HepG2 (cell line): Measurements from ENCODE around the gene UBAC1. TPM values are rescaled to one million over a fixed set of nuclear protein-coding genes. Genes with fewer than 3 reads are reported as not detected.

Experiments used
- ATAC-seq: fragments of 200-7000 bp; cut with Tn5 transposase; 3 replicates; pipeline ENCODE4 v1.9.1; 2020; ENCODE audit warnings: mild to moderate bottlenecking, moderate library complexity
- BruUV-seq: library from RNA; stranded (reverse); fragments of 400-500 nt; replicated peaks from 2 replicates; lab custom pipeline; 2021; lab: Mats Ljungman, UMichigan
- CTCF ChIA-PET: fragments of 300-600 bp; formaldehyde crosslinking; extraction: SDS; loops from one replicate; lab custom pipeline; 2021; ENCODE audit warnings: low total read pairs, inconsistent platforms, low intra/inter-chr PET ratio; lab: Yijun Ruan, JAX
- POLR2A ChIA-PET: fragments of 350-600 bp; sonication (Branson Sonifier 250); formaldehyde crosslinking; loops from one replicate; lab custom pipeline; 2020; ENCODE audit warnings: antibody characterized with exemption, inconsistent platforms; lab: Yijun Ruan, JAX
- DNase-seq: peaks from one replicate; pipeline ENCODE4 v3.0.0-alpha.2; 2015; ENCODE audit warnings: low spot score
- FAIRE-seq: peaks from 3 replicates; lab custom pipeline; 2011; peaks lifted over from hg19 to GRCh38; lab: Jason Lieb, UNC
- H2AFZ ChIP-seq: one replicate; pipeline ENCODE4 v1.6.1; 2011; ENCODE audit warnings: low read length, inconsistent platforms
- H3K27ac ChIP-seq: fragments of 300-600 bp; 3 replicates; pipeline ENCODE4 v1.8.0; 2011; ENCODE audit warnings: mixed run types, mild to moderate bottlenecking, mixed read lengths, low read length, inconsistent platforms; ENCODE audit not compliant: insufficient read depth; ENCODE audit errors: extremely low read length
- H3K27me3 ChIP-seq, 2 experiments: fragments of 200-600 bp in 1 of 2; 2 replicates in 1 of 2; 3 replicates in 1 of 2; pipeline versions ENCODE4 v1.6.0 to v1.8.0; 2011; ENCODE audit warnings: low read length in 2 of 2, mild to moderate bottlenecking in 2 of 2, moderate library complexity in 2 of 2, inconsistent platforms in 1 of 2; ENCODE audit not compliant: insufficient read depth in 2 of 2, control insufficient read depth in 1 of 2
- H3K36me3 ChIP-seq, 2 experiments: fragments of 200-600 bp in 1 of 2; replicated peaks in 1 of 2; 2 replicates in 1 of 2; 3 replicates in 1 of 2; pipeline versions ENCODE4 v1.5.1 to v1.8.0; 2011; ENCODE audit warnings: low read length in 2 of 2, inconsistent platforms in 1 of 2; ENCODE audit not compliant: insufficient read depth in 2 of 2, control insufficient read depth in 1 of 2
- H3K4me1 ChIP-seq: 2 replicates; pipeline ENCODE4 v1.5.1; 2012; ENCODE audit warnings: low read length, inconsistent platforms; ENCODE audit not compliant: insufficient read depth
- H3K4me2 ChIP-seq: 2 replicates; pipeline ENCODE4 v1.6.0; 2011; ENCODE audit warnings: low read depth, low read length, inconsistent platforms
- H3K4me3 ChIP-seq, 3 experiments: fragments of 200-600 bp in 1 of 3; sonication (generic), shearing (Covaris generic) in 1 of 3; replicated peaks in 1 of 3; 2 replicates each; pipeline ENCODE4 v1.5.1; 2011 to 2016; ENCODE audit warnings: low read length in 3 of 3, inconsistent platforms in 2 of 3, low read depth in 2 of 3, mild to moderate bottlenecking in 2 of 3, control low read depth in 1 of 3, mixed read lengths in 1 of 3; ENCODE audit not compliant: insufficient read depth in 1 of 3
- H3K79me2 ChIP-seq: one replicate; pipeline ENCODE4 v1.6.1; 2011; ENCODE audit warnings: low read length, inconsistent platforms; ENCODE audit not compliant: insufficient read depth
- H3K9ac ChIP-seq: 2 replicates; pipeline ENCODE4 v1.6.0; 2011; ENCODE audit warnings: mild to moderate bottlenecking, low read depth, low read length, inconsistent platforms; ENCODE audit not compliant: insufficient read depth
- H3K9me3 ChIP-seq: 2 replicates; pipeline ENCODE4 v1.5.1; 2012; ENCODE audit warnings: mild to moderate bottlenecking, low read length
- H4K20me1 ChIP-seq: 2 replicates; pipeline ENCODE4 v1.6.0; 2011; ENCODE audit warnings: inconsistent platforms, mild to moderate bottlenecking, low read length, moderate library complexity; ENCODE audit not compliant: insufficient read depth
- CENPX ChIP-seq: sonication (generic); formaldehyde crosslinking; IDR thresholded peaks from 2 replicates; pipeline ENCODE4 v1.9.0; 2021; ENCODE audit warnings: mild to moderate bottlenecking, missing genetic modification reagents, moderate library complexity
- MED1 ChIP-seq: sonication (generic); formaldehyde crosslinking; IDR thresholded peaks from 2 replicates; pipeline ENCODE4 v1.4.0; 2020; ENCODE audit warnings: missing genetic modification reagents
- POGZ ChIP-seq: sonication (generic); formaldehyde crosslinking; IDR thresholded peaks from 2 replicates; pipeline ENCODE4 v1.4.0; 2020; ENCODE audit warnings: mild to moderate bottlenecking, missing genetic modification reagents
- ZNF563 ChIP-seq: sonication (generic); formaldehyde crosslinking; IDR thresholded peaks from 2 replicates; pipeline ENCODE4 v1.8.0; 2022; ENCODE audit warnings: mild to moderate bottlenecking, moderate library complexity, missing genetic modification reagents
- WGBS: methylation state at CpG from one replicate; pipeline ENCODE4 v1.1.6; 2017; ENCODE audit warnings: low lambda C conversion rate; 5-methylcytosine and 5-hydroxymethylcytosine counted together
- in situ Hi-C: cut with HindIII; loops from 2 replicates; pipeline ENCODE4 v1.10.0; 2017; ENCODE audit warnings: low pct_unique_long_range_greater_than_20kb; ENCODE audit not compliant: extremely low pct_ligation_motif_present
- intact Hi-C: fragments of 100-400 bp; cut with micrococcal nuclease; formaldehyde crosslinking; loops from one replicate; pipeline ENCODE4 v1.10.0; 2022; ENCODE audit not compliant: unreplicated experiment
- polyA plus RNA-seq, 8 experiments: library from polyadenylated mRNA; depleted of rRNA in 3 of 8; stranded (reverse) in 7 of 8; unstranded in 1 of 8; fragments of >200 nt; fragmentation: Illumina TruSeq in 4 of 8; extraction: Trizol in 4 of 8; gene quantifications; 2 replicates each; pipeline versions ENCODE4 v1.2.1 to v1.2.3, GENCODE V29; 2011 to 2016; ENCODE audit warnings: low read depth in 4 of 8, missing spikeins in 1 of 8, mixed read lengths in 1 of 8; ENCODE audit not compliant: insufficient read depth in 1 of 8
- total RNA-seq, 5 experiments: library from RNA; depleted of rRNA; stranded (reverse); fragments of >200 nt; fragmentation: Illumina TruSeq; extraction: Trizol; gene quantifications; 2 replicates each; pipeline ENCODE4 v1.2.3, GENCODE V29; 2016; ENCODE audit warnings: low read depth in 1 of 5
- TF ChIP-seq, protein P1 (sequence below): sonication (generic); formaldehyde crosslinking; IDR thresholded peaks from 2 replicates; pipeline ENCODE4 v1.9.0; 2022; ENCODE audit warnings: missing genetic modification reagents, mild to moderate bottlenecking, borderline replicate concordance
- TF ChIP-seq, protein P2 (sequence below): sonication (generic); formaldehyde crosslinking; IDR thresholded peaks from 2 replicates; pipeline ENCODE4 v1.4.0; 2020; ENCODE audit warnings: mild to moderate bottlenecking, missing genetic modification reagents

UBAC1 gene
- total and polyA plus RNA-seq, 2 of the 13 experiments (the other 11 are each of a cell fraction or from before 2014, with no cell fraction given): 32.2 to 34.1 TPM

DNA sequence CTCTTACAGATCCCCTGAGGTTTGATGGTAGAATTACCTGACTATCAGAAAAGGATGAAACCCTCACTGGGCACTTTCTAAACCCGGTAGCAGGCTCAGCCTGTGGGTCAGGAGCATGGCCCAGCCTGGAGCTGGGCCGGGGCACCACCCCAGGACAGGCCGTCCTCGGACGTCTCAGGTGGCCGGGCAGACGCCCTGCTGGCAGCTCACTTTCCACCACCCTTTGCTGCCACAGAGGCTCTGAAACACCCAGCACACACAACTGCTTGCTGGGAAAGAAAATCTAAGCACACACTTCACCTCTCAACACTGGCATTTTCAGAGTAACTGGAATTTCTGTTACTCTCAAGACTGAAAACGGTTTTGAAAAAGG, 4.4 kb downstream of the UBAC1 start:
- DNase-seq: no peak
- Histone ChIP-seq H3K27ac (no peak overlapping the region), H3K27me3 (no peaks in the 10 kb centered on the region; a peak in 1 of 5 replicates), H3K9me3 (no peaks in the 10 kb centered on the region), H3K4me3 (no peak overlapping the region), H3K4me1 (peaks cover 23% of the 10 kb centered on the region), H4K20me1 (peaks cover 3% of the 10 kb centered on the region; the same call in 1 of the 2 replicates), H2AFZ (no peak overlapping the region), H3K4me2 (no peak overlapping the region), H3K9ac (no peak overlapping the region), H3K79me2 (peaks cover 36% of the 10 kb centered on the region), H3K36me3 (peaks cover 8 to 26% of the 10 kb centered on the region in 2 experiments; a peak in 4 of 5 replicates)
- CTCF ChIA-PET: no interaction called here
- no peak for FAIRE-seq
- intact Hi-C loops (no loop called here), in situ Hi-C loops (no loop called here)
- WGBS: 98% methylated on average over 4 of the region's 8 CpGs
- ATAC-seq: no peak
- no peak for TF ChIP-seq MED1
- TF ChIP-seq CENPX (CRISPR knock-in tag): no peak
- TF ChIP-seq, all 625 proteins: peak for 0
- BruUV-seq: no TSS peak
- POLR2A ChIA-PET: no interaction called here

DNA sequence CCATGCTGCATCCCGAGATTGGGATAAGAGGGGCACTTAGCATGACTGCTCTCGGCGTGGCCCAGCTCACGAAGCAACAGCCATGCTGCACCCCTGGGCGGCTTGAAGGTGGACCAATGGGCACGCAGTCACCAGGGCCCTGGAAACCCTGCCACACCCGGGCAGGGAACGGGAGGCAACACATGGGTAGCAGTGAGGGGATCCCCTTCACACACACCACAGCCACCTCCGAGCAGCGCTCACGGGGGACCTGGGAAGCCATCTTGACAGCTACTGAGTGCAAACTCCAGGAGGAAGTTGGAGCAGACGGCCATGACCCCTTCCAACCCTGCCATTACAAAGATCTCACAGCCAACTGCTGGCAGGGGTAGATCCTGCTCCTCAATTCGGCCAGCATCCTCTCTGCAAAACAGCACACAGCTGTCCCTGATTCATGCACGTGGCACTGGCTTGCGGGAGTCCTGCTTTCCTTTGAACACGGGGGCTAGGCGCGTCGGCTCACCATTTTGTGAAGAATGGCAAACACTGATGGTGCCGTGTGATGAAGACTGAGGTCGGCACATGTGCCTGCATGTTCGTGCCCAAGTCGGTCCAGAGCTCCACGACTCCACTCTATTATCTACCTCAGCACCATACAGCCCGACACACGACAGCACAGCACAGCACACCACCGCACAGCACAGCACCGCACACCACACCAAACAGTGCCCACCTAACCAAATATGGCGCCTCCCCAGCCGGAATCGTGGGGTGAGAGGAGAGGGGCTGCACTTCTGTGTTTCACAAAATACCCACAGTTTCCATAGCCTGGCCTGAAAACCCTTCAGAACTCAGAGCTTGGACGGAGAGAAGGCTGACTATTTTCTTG, 5.0 kb downstream of the UBAC1 start:
- H3K27ac ChIP-seq: no peak overlapping the region
- POLR2A ChIA-PET: no interaction called here
- FAIRE-seq: no peak
- 87% methylated on average over 26 of the region's 32 CpGs for WGBS
- peaks cover 36% of the 10 kb centered on the region for H3K79me2 ChIP-seq
- no peak overlapping the region for H3K4me3 ChIP-seq
- intact Hi-C loops (no loop called here), in situ Hi-C loops (no loop called here)
- no peak for DNase-seq
- peaks cover 3% of the 10 kb centered on the region; the same call in 1 of the 2 replicates for H4K20me1 ChIP-seq
- H3K9ac ChIP-seq: no peak overlapping the region
- peaks cover 19% of the 10 kb centered on the region for H3K4me1 ChIP-seq
- TF ChIP-seq, protein P1, sequence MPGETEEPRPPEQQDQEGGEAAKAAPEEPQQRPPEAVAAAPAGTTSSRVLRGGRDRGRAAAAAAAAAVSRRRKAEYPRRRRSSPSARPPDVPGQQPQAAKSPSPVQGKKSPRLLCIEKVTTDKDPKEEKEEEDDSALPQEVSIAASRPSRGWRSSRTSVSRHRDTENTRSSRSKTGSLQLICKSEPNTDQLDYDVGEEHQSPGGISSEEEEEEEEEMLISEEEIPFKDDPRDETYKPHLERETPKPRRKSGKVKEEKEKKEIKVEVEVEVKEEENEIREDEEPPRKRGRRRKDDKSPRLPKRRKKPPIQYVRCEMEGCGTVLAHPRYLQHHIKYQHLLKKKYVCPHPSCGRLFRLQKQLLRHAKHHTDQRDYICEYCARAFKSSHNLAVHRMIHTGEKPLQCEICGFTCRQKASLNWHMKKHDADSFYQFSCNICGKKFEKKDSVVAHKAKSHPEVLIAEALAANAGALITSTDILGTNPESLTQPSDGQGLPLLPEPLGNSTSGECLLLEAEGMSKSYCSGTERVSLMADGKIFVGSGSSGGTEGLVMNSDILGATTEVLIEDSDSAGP (CRISPR knock-in tag): no peak
- TF ChIP-seq POGZ (CRISPR knock-in tag) (no peak), ZNF563 (CRISPR knock-in tag) (no peak)
- TF ChIP-seq, protein P2, sequence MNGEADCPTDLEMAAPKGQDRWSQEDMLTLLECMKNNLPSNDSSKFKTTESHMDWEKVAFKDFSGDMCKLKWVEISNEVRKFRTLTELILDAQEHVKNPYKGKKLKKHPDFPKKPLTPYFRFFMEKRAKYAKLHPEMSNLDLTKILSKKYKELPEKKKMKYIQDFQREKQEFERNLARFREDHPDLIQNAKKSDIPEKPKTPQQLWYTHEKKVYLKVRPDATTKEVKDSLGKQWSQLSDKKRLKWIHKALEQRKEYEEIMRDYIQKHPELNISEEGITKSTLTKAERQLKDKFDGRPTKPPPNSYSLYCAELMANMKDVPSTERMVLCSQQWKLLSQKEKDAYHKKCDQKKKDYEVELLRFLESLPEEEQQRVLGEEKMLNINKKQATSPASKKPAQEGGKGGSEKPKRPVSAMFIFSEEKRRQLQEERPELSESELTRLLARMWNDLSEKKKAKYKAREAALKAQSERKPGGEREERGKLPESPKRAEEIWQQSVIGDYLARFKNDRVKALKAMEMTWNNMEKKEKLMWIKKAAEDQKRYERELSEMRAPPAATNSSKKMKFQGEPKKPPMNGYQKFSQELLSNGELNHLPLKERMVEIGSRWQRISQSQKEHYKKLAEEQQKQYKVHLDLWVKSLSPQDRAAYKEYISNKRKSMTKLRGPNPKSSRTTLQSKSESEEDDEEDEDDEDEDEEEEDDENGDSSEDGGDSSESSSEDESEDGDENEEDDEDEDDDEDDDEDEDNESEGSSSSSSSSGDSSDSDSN: no peak
- BruUV-seq: no TSS peak
- H3K9me3 ChIP-seq: no peaks in the 10 kb centered on the region
- peaks cover 8 to 27% of the 10 kb centered on the region in 2 experiments; a peak in 4 of 5 replicates for H3K36me3 ChIP-seq
- H3K4me2 ChIP-seq: no peak overlapping the region
- H3K27me3 ChIP-seq: no peaks in the 10 kb centered on the region; a peak in 1 of 5 replicates
- CTCF ChIA-PET: no interaction called here
- no peak overlapping the region for H2AFZ ChIP-seq
- ATAC-seq: no peak
